SK-N-SH (cell line): ENCODE results near the gene FAH. TPM values are rescaled to one million over a fixed set of nuclear protein-coding genes. Genes with fewer than 3 reads are reported as not detected.

Experiments used
- CTCF ChIA-PET: fragments of 300-600, 350-600 bp; formaldehyde crosslinking; extraction: SDS; loops from one replicate; lab custom pipeline; 2021; lab: Yijun Ruan, JAX
- POLR2A ChIA-PET: fragments of 350-600 bp; sonication (Branson Sonifier 250); formaldehyde crosslinking; extraction: SDS; loops from one replicate; lab custom pipeline; 2020; ENCODE audit warnings: antibody characterized with exemption, inconsistent platforms; lab: Yijun Ruan, JAX
- DNase-seq: peaks from one replicate; pipeline ENCODE4 v3.0.0; 2012
- H2AFZ ChIP-seq: fragments of 200-600 bp; sonication (generic); 2 replicates; pipeline ENCODE4 v1.8.1; 2016; ENCODE audit warnings: antibody characterized with exemption, mild to moderate bottlenecking, low read depth
- H3F3A ChIP-seq: fragments of 200-600 bp; sonication (generic); replicated peaks from 2 replicates; pipeline ENCODE3; 2016; ENCODE audit warnings: antibody characterized with exemption, mild to moderate bottlenecking; ENCODE audit not compliant: insufficient read depth
- H3K27ac ChIP-seq, 2 experiments: fragments of 200-500 bp in 1 of 2; fragments of 200-600 bp in 1 of 2; sonication (Bioruptor generic) in 1 of 2; sonication (generic), shearing (Covaris generic) in 1 of 2; 2 replicates each; pipeline versions ENCODE4 v1.5.1 to v1.6.1; 2014 to 2016; ENCODE audit warnings: low read depth in 2 of 2, inconsistent platforms in 1 of 2, low read length in 1 of 2, mild to moderate bottlenecking in 1 of 2, mixed read lengths in 1 of 2
- H3K27me3 ChIP-seq: fragments of 200-600 bp; sonication (generic), shearing (Covaris generic); 2 replicates; pipeline ENCODE4 v1.6.1; 2016; ENCODE audit warnings: mixed run types; ENCODE audit not compliant: insufficient read depth
- H3K36me3 ChIP-seq, 2 experiments: fragments of 200-500 bp in 1 of 2; fragments of 200-600 bp in 1 of 2; sonication (Bioruptor generic) in 1 of 2; sonication (generic) in 1 of 2; replicated peaks in 1 of 2; 2 replicates each; pipeline versions ENCODE3 to v1.5.1; 2014 to 2016; ENCODE audit warnings: low read length in 1 of 2, mild to moderate bottlenecking in 1 of 2; ENCODE audit not compliant: insufficient read depth in 2 of 2, control insufficient read depth in 1 of 2
- H3K4me1 ChIP-seq, 2 experiments: fragments of 200-500 bp in 1 of 2; fragments of 200-600 bp in 1 of 2; sonication (Bioruptor generic) in 1 of 2; sonication (generic), shearing (Covaris generic) in 1 of 2; 2 replicates each; pipeline versions ENCODE4 v1.5.1 to v1.6.1; 2014 to 2016; ENCODE audit warnings: low read depth in 1 of 2, low read length in 1 of 2, mixed run types in 1 of 2; ENCODE audit not compliant: insufficient read depth in 2 of 2, control insufficient read depth in 1 of 2
- H3K4me2 ChIP-seq: fragments of 200-600 bp; sonication (generic), shearing (Covaris generic); 2 replicates; pipeline ENCODE4 v1.6.1; 2017; ENCODE audit warnings: mixed run types
- H3K4me3 ChIP-seq, 2 experiments: fragments of 200-500 bp in 1 of 2; fragments of 200-600 bp in 1 of 2; sonication (Bioruptor generic) in 1 of 2; sonication (generic), shearing (Covaris generic) in 1 of 2; 2 replicates each; pipeline versions ENCODE4 v1.5.1 to v1.8.1; 2014 to 2016; ENCODE audit warnings: low read depth in 2 of 2, inconsistent platforms in 1 of 2, low read length in 1 of 2, mild to moderate bottlenecking in 1 of 2, mixed read lengths in 1 of 2, moderate library complexity in 1 of 2
- H3K79me2 ChIP-seq: fragments of 200-600 bp; sonication (generic); 2 replicates; pipeline ENCODE4 v1.8.1; 2017; ENCODE audit warnings: mild to moderate bottlenecking; ENCODE audit not compliant: insufficient read depth
- H3K9ac ChIP-seq: fragments of 200-600 bp; sonication (generic); 2 replicates; pipeline ENCODE4 v1.6.1; 2017; ENCODE audit warnings: mixed run types
- H3K9me2 ChIP-seq: fragments of 200-600 bp; sonication (generic); 2 replicates; pipeline ENCODE4 v1.6.1; 2017; ENCODE audit warnings: mixed run types
- H3K9me3 ChIP-seq: fragments of 200-600 bp; sonication (generic); 2 replicates; pipeline ENCODE4 v1.6.1; 2017; ENCODE audit warnings: mixed run types, mild to moderate bottlenecking, moderate library complexity
- H4K20me1 ChIP-seq: fragments of 200-600 bp; sonication (generic); 2 replicates; pipeline ENCODE4 v1.6.1; 2017; ENCODE audit warnings: mild to moderate bottlenecking, mixed run types; ENCODE audit not compliant: insufficient read depth
- FOSL2 ChIP-seq: IDR thresholded peaks from 2 replicates; pipeline ENCODE4 v1.4.0; 2012; ENCODE audit warnings: low read depth, mild to moderate bottlenecking, moderate library complexity, borderline replicate concordance
- FOXM1 ChIP-seq: IDR thresholded peaks from 2 replicates; pipeline ENCODE4 v1.4.0; 2012; ENCODE audit warnings: low read depth, mild to moderate bottlenecking
- GATA2 ChIP-seq: sonication (generic); formaldehyde crosslinking; IDR thresholded peaks from 2 replicates; pipeline ENCODE4 v1.5.0; 2020; ENCODE audit warnings: mild to moderate bottlenecking, missing genetic modification reagents
- IRF3 ChIP-seq: fragments of 150-350 bp; IDR thresholded peaks from 2 replicates; pipeline ENCODE4 v1.6.1; 2016; ENCODE audit warnings: mild to moderate bottlenecking, low read depth, low read length
- MAX ChIP-seq: IDR thresholded peaks from 2 replicates; pipeline ENCODE4 v1.4.0; 2012; ENCODE audit warnings: low read depth
- MEF2A ChIP-seq: IDR thresholded peaks from 2 replicates; pipeline ENCODE4 v1.4.0; 2012; ENCODE audit warnings: low read depth, borderline replicate concordance
- NRF1 ChIP-seq: IDR thresholded peaks from 2 replicates; pipeline ENCODE4 v1.6.1; 2012; ENCODE audit warnings: low read depth, mild to moderate bottlenecking, low read length
- PBX3 ChIP-seq: IDR thresholded peaks from 2 replicates; pipeline ENCODE4; 2012
- REST ChIP-seq: IDR thresholded peaks from 2 replicates; pipeline ENCODE4 v1.6.1; 2012; ENCODE audit warnings: mild to moderate bottlenecking, low read depth, low read length, moderate library complexity
- RXRA ChIP-seq: IDR thresholded peaks from 2 replicates; pipeline ENCODE4 v1.4.0; 2012; ENCODE audit warnings: low read depth, mild to moderate bottlenecking, borderline replicate concordance
- SMC3 ChIP-seq: IDR thresholded peaks from 2 replicates; pipeline ENCODE4 v1.6.1; 2012; ENCODE audit warnings: low read depth, low read length, improper control_type of control experiment
- WGBS: methylation state at CpG from one replicate; pipeline ENCODE4 v1.1.6; 2017; ENCODE audit warnings: low lambda C conversion rate; 5-methylcytosine and 5-hydroxymethylcytosine counted together
- polyA plus RNA-seq, 3 experiments: library from polyadenylated mRNA; depleted of rRNA; stranded (reverse); fragments of >200 nt; gene quantifications; 2 replicates each; pipeline ENCODE4 v1.2.3, GENCODE V29; 2012

The FAH gene
- polyA plus RNA-seq, 1 of the 3 experiments (the other 2 are of a cell fraction) = 34.9 TPM

- WGBS = 90% methylated on average over 4 of the region's 4 CpGs
- TF ChIP-seq MAX (no peak), RXRA (no peak), NRF1 (no peak), PBX3 (no peak), SMC3 (no peak), IRF3 (no peak), GATA2 (CRISPR knock-in tag) (no peak), FOSL2 (no peak), REST (no peak)
- no peak overlapping the region for H3K4me2 ChIP-seq
- no peak overlapping the region for H2AFZ ChIP-seq
- H3K4me3 ChIP-seq = no peak overlapping the region
- no peaks in the 10 kb centered on the region for H3K9me3 ChIP-seq
- no peaks in the 10 kb centered on the region for H3K9me2 ChIP-seq
- no peak overlapping the region for H3K27ac ChIP-seq
- H4K20me1 ChIP-seq = peaks cover 10% of the 10 kb centered on the region
- no peaks in the 10 kb centered on the region for H3K36me3 ChIP-seq
- POLR2A ChIA-PET = no interaction called here
- H3K4me1 ChIP-seq = peaks cover 0 to 10% of the 10 kb centered on the region in 2 experiments; a peak in 2 of 4 replicates
- DNase-seq = no peak
- H3K9ac ChIP-seq = no peak overlapping the region
- CTCF ChIA-PET = interaction anchor here (1.2 kb wide), 1 partner anchor 59 kb away, joined by 3 read pairs; no protein-coding TSS in a partner anchor
- H3K79me2 ChIP-seq = peaks cover 57% of the 10 kb centered on the region
- H3K27me3 ChIP-seq = no peaks in the 10 kb centered on the region
- H3F3A ChIP-seq = no peaks in the 10 kb centered on the region
These were observed 38.7 kb upstream of the FAH start for GRCh38 chr15:80114114-80114513.

- no peak overlapping the region for H2AFZ ChIP-seq
- H3F3A ChIP-seq = no peaks in the 10 kb centered on the region
- 100% methylated on average over 1 of the region's 1 CpG for WGBS
- H4K20me1 ChIP-seq = peaks cover 10% of the 10 kb centered on the region
- peaks cover 0 to 10% of the 10 kb centered on the region in 2 experiments; a peak in 2 of 4 replicates for H3K4me1 ChIP-seq
- TF ChIP-seq FOXM1 (no peak), MEF2A (no peak)
- no peak for DNase-seq
- ChIA-PET POLR2A (no interaction called here), CTCF (no interaction called here)
- H3K9ac ChIP-seq = no peak overlapping the region
- peaks cover 52% of the 10 kb centered on the region for H3K79me2 ChIP-seq
- H3K27me3 ChIP-seq = no peaks in the 10 kb centered on the region
- H3K36me3 ChIP-seq = no peaks in the 10 kb centered on the region
- no peak overlapping the region for H3K4me3 ChIP-seq
- H3K9me2 ChIP-seq = no peaks in the 10 kb centered on the region
- no peak overlapping the region for H3K4me2 ChIP-seq
- H3K27ac ChIP-seq = no peak overlapping the region
- H3K9me3 ChIP-seq = no peaks in the 10 kb centered on the region
These were observed 37.8 kb upstream of the FAH start for GRCh38 chr15:80115021-80115420.
